GM21717 (cell line): ENCODE measurements around the gene MEGF8.

Source experiments
- ATAC-seq: cut with Tn5 transposase; IDR thresholded peaks from one replicate; pipeline ENCODE4 v1.9.1; 2021; ENCODE audit warnings: mild to moderate bottlenecking, moderate library complexity; ENCODE audit not compliant: unreplicated experiment

Gene MEGF8

GRCh38 chr19:42410371-42410770, 84.9 kb downstream of the MEGF8 start:
- no peak for ATAC-seq

- no peak for ATAC-seq
These were observed 86.2 kb downstream of the MEGF8 start for GRCh38 chr19:42411581-42412178.

DNA sequence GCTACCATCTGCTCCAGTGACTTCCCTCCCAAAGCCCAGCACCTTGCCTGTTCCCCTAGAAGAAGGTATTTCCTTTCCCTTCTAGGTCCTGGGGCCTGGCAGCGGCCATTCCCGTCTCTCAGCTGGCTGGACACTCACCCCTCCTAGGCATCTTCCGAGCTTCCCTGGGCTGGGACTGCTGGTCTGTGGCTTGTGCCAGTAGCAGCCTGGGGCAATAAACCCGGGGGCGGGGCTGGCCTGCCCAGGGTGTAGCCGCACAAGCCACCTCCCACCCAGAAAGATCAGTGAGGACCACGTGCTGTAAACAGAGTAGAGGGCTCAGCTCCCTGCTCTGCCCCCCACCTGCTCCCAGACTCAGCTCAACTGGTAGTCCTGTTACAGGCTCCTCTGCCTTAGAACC, 86.8 kb downstream of the MEGF8 start:
- ATAC-seq = no peak

- ATAC-seq = no peak
These were observed 87.2 kb downstream of the MEGF8 start for GRCh38 chr19:42412661-42413076.

DNA sequence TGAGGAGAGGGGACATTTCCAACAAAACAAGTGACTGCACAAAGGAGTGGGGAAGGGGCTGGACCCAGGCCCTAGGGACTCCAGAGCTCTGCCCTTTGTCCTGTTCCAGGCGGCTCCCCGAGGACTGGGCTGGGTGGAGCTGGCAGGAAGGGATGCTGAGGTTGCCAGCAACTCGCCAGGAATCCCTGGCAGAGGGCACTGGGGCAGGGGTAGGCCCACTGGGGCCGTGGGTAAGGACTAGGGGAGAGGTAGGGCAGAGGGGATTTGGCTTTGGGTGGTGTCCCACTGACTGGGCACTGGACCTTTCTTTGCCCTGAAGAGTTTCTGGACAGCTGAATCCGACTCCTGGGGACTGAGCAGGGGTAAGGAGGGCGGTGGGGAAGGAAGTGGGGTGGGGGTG, 93.9 kb downstream of the MEGF8 start:
- no peak for ATAC-seq

GRCh38 chr19:42420055-42420544, 94.7 kb downstream of the MEGF8 start:
- ATAC-seq = no peak

- no peak for ATAC-seq
These were observed 95.7 kb downstream of the MEGF8 start for GRCh38 chr19:42421101-42421500.

DNA sequence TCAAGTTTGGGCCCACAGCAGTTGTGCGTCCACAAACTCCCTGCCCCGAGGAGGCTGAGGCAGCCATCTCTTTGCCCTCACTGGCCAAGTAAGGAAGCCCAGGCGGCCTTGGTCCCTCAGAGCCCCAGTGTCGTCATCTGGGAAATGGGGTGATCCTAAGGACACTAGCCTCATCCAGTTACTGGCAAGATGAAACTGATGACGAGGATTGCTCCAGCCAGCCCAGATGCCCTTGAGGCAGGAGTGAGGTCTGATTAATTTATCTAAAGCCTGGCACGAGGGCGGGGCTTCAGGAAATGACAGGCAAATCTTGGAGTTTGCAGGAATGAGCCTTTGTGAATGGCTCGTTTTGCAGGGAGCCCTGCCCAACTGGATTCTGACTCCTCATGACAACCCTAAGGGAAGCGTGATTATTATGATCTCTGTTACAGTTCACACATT, 96.2 kb downstream of the MEGF8 start:
- no peak for ATAC-seq

- no peak for ATAC-seq
These were observed 96.9 kb downstream of the MEGF8 start for GRCh38 chr19:42422092-42422900.

DNA sequence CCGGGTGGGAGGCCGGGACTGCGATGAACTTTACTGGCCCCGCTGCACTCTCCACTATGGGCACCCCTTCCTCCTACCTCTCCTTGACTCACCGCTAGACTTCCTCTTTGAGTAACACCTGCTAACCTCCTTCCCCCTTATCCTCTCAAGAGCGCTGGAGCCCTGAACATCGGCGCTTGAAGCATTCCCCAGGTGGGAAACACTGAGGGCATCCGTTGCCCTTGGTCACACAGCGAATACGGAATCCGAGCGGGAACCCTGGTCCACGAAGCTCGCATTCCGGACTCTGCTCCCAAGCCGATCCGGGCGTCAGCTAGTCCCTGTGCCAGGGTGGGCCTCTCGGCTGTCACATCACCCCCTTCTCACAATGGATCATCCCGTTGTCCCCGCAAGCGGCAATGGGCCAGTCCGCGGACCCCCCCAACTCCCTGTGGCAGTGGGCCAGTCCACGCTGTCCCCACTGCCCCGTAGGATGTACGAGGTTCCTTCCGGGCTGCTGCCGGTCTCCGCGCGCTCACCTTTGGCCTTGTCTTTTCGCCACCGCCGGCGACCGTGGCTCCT, 97.5 kb downstream of the MEGF8 start:
- peak; percentile 29 for ATAC-seq

DNA sequence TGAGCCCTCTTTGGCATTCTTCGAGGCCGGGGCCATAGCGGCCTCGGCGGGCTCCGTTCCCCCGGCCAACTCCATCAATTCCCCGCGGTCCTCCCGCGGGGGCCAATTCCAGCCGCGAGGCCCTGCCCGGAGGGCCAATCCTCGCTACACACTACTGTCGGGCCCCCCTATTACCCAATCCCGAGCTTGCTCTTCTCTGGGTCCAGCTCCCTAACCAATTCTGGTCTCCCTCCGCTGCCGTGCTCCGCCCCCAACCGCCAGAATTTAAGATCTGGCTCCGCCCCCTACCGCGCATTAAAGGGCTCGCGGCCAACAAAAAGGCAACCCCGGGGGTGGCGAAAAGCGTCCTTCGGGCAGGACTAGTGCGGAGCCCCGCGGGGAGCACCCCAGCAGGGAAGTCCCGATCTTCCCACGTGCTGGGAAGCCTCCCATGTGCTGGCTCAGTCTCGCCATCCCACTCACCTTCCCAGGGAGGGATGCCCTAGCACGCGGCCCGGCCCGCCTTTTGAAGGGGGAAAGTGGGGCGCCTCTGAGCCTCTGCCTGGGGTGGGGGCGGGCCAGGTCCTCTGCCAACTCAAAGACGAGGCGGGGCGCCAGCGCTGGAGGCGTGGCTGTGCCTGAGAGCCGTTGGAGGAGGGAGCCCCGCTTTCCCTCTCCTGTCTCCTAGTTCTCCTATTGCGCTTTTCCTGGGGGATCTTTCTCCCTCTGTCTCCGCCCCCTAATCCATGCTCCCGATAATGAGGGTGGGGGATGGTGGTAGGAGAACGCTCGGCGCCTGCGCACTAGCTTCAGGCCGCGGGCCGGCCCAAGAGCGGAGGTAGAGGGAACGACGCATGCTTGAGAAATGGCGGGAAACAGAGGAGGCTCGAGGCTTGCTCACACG, 98.3 kb downstream of the MEGF8 start:
- ATAC-seq = peak; percentile 82

DNA sequence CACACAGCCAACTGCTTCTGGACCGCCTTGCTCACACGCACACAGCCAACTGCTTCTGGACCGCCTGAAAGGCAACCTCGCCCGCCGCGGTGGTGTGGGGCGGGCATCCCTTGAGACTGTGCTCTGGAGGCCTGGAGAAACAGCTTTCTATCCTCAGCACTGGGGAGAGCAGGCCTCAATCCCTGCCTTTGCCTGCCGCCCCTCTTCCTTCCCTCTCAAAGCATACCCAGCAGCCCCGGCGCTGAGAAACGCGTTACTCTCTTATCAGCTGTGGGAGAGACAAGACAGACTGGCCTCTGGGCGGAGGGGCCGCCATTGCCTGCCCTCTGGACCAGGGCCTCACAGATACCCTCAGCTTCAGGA, 98.9 kb downstream of the MEGF8 start:
- ATAC-seq = no peak

- no peak for ATAC-seq
These were observed 99.3 kb downstream of the MEGF8 start for GRCh38 chr19:42424712-42425131.

DNA sequence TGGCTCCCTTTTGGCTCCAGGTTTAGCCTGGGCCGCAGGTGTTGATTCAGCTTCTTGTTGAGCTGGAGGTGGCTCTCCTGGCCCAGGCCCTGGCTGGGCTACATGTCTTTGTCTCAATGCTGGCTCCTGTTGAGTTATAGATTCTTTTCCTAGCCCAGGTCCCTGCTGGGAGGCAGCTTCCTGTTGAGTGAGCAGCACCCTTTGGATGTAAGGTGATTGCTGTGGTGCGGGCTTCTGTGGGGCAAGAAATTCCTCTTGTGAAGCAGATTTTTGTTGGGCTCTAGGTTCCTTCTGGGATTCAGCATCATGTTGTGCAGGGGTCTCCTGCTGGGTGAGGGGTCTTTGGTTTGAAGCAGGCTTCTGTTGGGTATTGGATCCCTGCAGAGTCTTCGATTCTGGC, 101.2 kb downstream of the MEGF8 start:
- ATAC-seq = no peak

DNA sequence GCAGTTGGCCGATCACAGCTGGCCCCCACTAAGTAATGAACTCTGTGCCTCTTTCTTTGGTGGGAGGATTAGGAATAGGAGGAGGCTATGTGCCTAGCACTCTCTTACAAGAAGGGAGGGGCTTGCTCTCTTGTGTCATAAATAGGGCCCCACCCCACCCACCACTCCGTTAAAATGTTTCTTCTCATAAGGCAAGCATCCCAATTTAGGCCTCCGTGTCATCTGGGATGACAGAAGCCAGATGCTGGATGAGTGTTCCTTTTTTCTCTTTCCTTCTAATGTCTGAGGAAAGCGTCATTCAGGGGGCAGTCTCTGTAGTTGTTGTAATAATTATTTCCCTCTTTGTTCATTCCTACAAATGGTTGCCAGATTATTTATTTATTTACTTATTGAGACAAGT, 101.9 kb downstream of the MEGF8 start, which contains the start of gene LIPE:
Gene LIPE, minus strand, starts transcription at position 76 of the 400 bp plus-strand sequence. CDS start 239 bp downstream, outside the sequence.
- ATAC-seq = no peak
